GM19099 (cell line): ENCODE results near the gene EBF4.

Experiments used
- POLR2A ChIP-seq: IDR thresholded peaks from 3 replicates; pipeline ENCODE4 v1.6.1; 2011; ENCODE audit warnings: low read depth; ENCODE audit not compliant: insufficient read length; ENCODE audit errors: extremely low read depth

Gene EBF4

DNA sequence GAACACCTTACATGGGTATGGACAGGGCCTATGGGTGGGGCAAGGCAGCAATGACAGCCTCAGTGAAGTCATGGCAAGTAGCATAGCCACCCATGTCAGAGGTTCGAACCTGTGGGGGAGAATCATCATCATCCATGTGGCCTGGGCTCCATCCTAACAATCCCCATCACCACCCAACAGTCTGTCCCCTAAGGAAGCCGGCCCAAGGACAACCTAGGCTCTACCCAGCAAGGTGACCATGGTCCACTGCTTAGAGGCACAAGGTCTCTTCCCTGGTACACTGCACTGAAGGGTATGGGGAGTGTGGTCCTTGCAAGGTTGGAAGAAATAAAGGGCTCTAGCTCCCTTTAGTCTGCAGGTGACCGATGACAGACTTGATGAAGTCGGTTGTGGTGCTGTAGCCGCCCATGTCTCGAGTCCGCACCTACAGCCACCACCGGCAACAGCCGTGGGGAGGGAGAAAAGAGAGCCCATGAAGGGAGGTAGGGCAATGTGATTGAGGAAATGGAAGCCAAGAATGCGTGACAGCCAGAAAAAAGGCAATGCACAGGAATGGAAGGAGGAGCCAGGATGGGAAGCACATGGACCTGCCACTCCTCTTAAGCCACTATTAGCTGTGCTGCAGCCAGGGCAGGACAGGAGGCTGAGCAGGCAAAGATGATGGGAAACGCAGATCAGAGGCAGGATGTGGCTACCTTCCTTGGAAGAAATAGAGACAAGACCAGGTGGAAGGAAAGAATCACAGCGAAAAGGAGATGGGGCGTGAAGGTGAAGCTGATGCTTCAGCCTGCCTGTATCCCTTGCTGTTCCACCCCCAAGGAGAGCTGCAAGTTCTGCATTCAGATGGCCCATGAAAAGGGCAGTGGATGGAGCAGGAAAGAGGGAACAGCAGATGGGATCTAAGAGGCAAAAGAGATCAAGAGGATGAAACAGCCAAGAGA is 33.9 kb upstream of the EBF4 start:
- no peak for TF ChIP-seq POLR2A

DNA sequence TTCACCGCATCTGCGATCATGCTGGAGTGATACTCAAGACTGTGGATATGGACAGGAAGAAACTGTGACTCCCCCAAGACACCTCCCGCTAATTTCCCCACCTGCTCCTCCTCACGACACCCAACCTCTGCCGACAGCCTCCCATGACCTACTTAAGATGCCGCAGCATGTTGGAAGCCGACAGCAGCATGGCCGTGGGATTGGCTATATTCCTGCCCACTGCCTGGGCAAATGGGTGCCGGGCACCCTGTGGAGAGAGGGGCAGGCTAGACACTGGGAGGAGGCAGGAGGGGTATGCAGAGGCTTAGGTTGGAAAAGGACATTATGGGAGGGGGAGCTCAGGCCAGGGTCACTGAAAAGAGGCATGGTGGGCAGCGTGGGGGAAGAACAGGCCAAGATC is 33.0 kb upstream of the EBF4 start:
- TF ChIP-seq POLR2A, result no peak

- no peak for TF ChIP-seq POLR2A
Measured at GRCh38 chr20:2663364-2663886, 29.2 kb upstream of the EBF4 start.

- TF ChIP-seq POLR2A, result peak; percentile 95
Measured at GRCh38 chr20:2663887-2664719, 28.5 kb upstream of the EBF4 start, which contains the start of gene IDH3B. Gene IDH3B, minus strand, starts transcription at chr20:2664216. Its CDS starts 28 bp downstream, at chr20:2664188.

DNA sequence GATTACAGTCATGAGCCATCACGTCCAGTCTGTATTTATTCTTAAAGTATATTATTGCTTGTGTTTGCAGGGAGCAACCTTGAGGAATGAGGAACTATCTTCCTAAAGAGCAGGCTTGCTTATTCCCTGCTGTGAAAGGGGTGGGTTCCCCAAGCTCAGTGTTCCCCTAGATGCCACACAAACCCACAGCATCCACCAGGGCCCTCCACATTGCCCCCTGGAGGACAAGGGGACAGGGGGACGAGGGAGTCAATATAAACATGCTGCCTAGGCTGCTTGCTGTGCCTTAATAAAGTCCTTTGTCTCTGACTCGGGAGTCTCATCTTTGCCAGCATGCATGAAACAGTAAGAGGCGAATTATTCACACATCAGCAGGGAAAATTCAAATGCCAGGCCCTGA is 20.6 kb upstream of the EBF4 start:
- TF ChIP-seq POLR2A, result no peak

DNA sequence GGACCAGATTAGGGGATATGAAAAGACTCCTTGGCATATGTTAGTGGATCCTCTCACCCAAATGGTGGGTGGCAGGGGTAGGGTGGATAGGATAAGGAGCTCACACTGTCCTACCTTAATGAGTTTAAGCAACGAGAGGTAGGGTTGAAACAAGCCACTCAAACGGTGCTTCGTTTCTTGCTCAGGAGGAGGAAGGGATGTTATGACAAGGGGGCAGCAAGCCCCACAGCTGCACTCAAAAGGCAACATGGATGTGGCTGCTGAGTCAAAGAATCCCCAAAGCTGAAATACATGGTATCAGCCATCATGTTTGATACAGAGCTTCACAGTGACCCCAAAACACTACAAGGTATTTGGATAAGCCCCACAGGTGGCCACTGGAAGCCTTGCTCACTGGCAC is 20.1 kb upstream of the EBF4 start:
- no peak for TF ChIP-seq POLR2A

GRCh38 chr20:2673453-2673852 is 19.1 kb upstream of the EBF4 start:
- TF ChIP-seq POLR2A, result no peak

GRCh38 chr20:2680046-2680445 is 12.5 kb upstream of the EBF4 start:
- TF ChIP-seq POLR2A, result no peak

DNA sequence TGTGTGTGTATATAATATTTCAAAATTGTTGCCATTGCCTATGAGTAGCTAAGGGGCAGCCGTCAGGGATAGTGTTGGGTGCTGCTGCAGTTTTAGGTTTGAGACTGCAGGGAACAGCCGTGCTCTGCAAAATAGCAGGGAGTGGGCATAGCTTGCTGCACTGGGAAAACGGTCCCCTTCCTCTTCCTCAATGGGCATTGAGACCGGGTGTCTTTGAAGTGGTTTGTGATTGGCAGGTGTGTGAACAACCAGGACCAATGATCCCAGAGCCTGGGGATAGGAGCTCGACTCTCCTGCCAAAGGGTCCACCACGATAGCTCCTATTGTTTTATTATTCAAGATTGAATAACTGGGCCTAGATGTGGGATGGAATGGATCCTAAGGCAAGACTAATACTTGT is 5.1 kb upstream of the EBF4 start:
- TF ChIP-seq POLR2A, result no peak

DNA sequence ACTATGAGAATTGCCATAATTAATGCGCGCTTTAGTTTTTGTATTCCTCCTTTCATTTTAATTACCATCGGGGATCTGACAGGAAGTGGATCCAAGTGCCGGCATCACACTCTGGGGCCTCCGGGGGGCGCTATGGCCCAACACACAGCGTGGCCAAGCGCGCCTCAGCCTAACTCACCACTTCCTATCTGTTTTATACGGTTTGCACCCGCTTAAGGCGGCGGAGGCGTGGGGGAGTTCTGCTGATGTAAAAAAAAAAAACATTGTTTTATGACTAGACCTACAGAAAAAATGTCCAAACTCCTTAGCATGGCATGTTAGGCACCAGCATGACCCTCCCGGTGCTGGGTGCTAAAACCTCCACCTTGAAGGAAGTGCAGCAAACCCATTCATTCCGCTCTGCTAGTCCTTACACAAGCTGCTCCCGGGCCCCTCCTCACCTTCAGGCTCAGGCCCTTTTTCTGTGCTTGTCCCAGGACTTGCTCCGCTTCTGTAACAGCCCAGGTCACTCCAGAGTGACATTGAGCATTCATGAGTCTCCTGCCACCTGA is 4.5 kb upstream of the EBF4 start:
- TF ChIP-seq POLR2A, result no peak

DNA sequence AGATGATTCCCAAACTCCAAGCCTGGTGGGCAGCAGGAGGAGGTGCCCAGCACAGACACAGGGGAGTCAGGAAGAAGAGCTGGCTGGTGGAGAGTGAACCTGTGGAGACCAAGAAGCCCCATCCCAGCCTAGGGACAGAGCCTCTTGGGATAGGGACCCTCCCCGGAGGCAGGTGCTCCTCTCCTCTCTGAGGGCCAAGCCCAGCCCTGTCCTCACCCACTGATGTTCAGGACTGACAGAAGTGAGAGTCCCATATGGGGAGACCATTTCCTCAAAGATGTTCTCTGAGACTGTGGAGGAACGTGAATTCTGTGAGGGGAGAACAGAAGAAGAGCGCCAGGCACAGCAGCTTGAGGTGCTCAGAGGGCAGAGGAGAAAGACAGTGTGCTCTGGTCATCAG is 2.4 kb upstream of the EBF4 start:
- no peak for TF ChIP-seq POLR2A

DNA sequence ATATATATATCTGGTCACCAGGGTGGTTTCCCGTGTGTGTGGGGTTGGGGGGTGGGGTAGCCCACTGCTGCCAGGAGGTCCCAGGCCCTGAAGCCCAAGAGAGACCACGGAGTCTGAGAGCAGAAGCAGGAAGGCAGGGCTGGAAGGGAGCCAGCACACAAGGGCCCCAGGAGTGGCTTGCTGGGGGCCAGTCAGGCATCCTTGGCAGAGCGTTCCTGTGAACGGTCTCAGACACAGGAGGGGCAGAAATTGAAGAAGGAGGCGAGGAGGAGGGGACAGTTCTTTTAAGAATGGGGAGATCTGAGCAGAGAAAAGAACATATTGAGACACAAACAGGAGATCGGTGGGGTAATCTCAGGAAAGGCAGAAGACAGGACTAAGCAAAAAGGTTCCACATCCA is 1.9 kb upstream of the EBF4 start:
- no peak for TF ChIP-seq POLR2A

GRCh38 chr20:2691127-2691526 is 1.5 kb upstream of the EBF4 start:
- TF ChIP-seq POLR2A, result no peak

GRCh38 chr20:2691663-2692035 is 931 bp upstream of the EBF4 start:
- no peak for TF ChIP-seq POLR2A

DNA sequence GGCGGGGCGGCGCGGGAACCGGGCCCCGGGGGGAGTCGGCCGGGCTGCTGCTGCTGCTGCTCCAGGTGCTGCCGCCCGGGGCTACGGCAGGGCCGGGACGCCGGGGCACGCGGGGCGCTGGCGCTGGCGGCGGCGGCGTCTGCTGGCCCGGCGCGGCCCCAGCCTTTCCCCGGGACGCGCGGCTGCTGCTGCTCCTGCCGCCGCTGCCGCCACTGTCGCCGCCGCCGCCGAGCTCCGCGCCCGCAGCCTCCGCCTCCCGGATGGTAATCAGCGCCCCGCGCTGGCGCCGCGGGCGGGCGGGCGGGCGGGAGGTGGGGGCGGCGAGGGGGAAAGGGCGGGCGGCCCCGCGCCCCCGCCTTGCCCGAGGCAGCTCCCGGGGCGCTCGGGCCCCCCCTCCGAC is 306 bp downstream of the EBF4 start:
- TF ChIP-seq POLR2A, result no peak
